ENCODE data around the gene CLP1.
A peak's percentile ranks its signal among the peaks of the same experiment; 100 is the strongest.
"Not testable (repeated sequence)": the region's sequence is repeated elsewhere in the genome, so short reads cannot be mapped to it uniquely, and the experiment has no call there.

CLP1 gene

GRCh38 chr11:57667117-57667735 lies 9.7 kb downstream of the CLP1 start:
- DNase-seq = peak; percentile 82

GRCh38 chr11:57667736-57668433 lies 10.3 kb downstream of the CLP1 start, which contains the start of gene ZDHHC5:
TSS of gene ZDHHC5 (plus strand) at chr11:57668114. CDS start at chr11:57673091, 4,977 bp downstream.
- DNase-seq = peak; percentile 98

GRCh38 chr11:57668434-57668782 lies 10.8 kb downstream of the CLP1 start:
- DNase-seq = no peak

- DNase-seq = no peak
Measured at GRCh38 chr11:57674251-57674650, 16.7 kb downstream of the CLP1 start.

- no peak for DNase-seq
Measured at GRCh38 chr11:57675176-57675941, 17.8 kb downstream of the CLP1 start.

GRCh38 chr11:57679396-57679795 lies 21.8 kb downstream of the CLP1 start:
- DNase-seq = no peak

GRCh38 chr11:57680552-57680874 lies 23.0 kb downstream of the CLP1 start:
- DNase-seq = no peak

GRCh38 chr11:57681168-57681567 lies 23.6 kb downstream of the CLP1 start:
- no peak for DNase-seq

GRCh38 chr11:57690474-57690873 lies 32.9 kb downstream of the CLP1 start:
- not testable (repeated sequence) for DNase-seq

- no peak for DNase-seq
Measured at GRCh38 chr11:57698843-57699365, 41.3 kb downstream of the CLP1 start.

GRCh38 chr11:57699813-57700212 lies 42.3 kb downstream of the CLP1 start:
- no peak for DNase-seq

- DNase-seq = no peak
Measured at GRCh38 chr11:57700425-57700824, 42.9 kb downstream of the CLP1 start.

- DNase-seq = no peak
Measured at GRCh38 chr11:57703341-57703740, 45.8 kb downstream of the CLP1 start.

GRCh38 chr11:57704932-57705331 lies 47.4 kb downstream of the CLP1 start:
- no peak for DNase-seq

- not testable (repeated sequence) for DNase-seq
Measured at GRCh38 chr11:57705432-57705831, 47.9 kb downstream of the CLP1 start.

GRCh38 chr11:57709802-57710367 lies 52.3 kb downstream of the CLP1 start:
- no peak for DNase-seq

All from activated T-cell treated with anti-CD3 and anti-CD28 coated beads for 4 hours (primary cell).